Measurements from ENCODE around the gene IL20RB. TPM values are rescaled to one million over a fixed set of nuclear protein-coding genes. Genes with fewer than 3 reads are reported as not detected.

Gene IL20RB
- polyA plus RNA-seq, 1 donor (not counting 4 experiments of a cell fraction or from before 2014, with no cell fraction given): 239 TPM

GRCh38 chr3:136932523-136932922 is 25.3 kb upstream of the IL20RB start:
- no peaks in the 10 kb centered on the region for H3K9me1 ChIP-seq (ENCODE audit: control insufficient read depth, extremely low read depth, insufficient read depth, low read length)
- H3K4me2 ChIP-seq (ENCODE audit: control insufficient read depth, extremely low read depth, insufficient read depth, low read depth, low read length): no peak overlapping the region
- no peaks in the 10 kb centered on the region for H3K9me3 ChIP-seq (ENCODE audit: control insufficient read depth, low read depth, low read length)
- H3K4me1 ChIP-seq (ENCODE audit: control insufficient read depth, extremely low read depth, insufficient read depth, low read length): peaks cover 24% of the 10 kb centered on the region
- peaks cover 24% of the 10 kb centered on the region for H3K79me2 ChIP-seq (ENCODE audit: control insufficient read depth, insufficient read depth, low read length)
- TF ChIP-seq EZH2 (IDR thresholded peaks at IDR 0.05; ENCODE audit: low read length): no peak
- TF ChIP-seq CTCF (optimal IDR thresholded peaks at IDR 0.05 in 1 of 3, IDR thresholded peaks at IDR 0.05 in 1 of 3, conservative IDR thresholded peaks at IDR 0.05 in 1 of 3; ENCODE audit: extremely low read depth in 1 of 3, insufficient read depth in 2 of 3, low read length in 3 of 3): no peak
- FAIRE-seq (peak; percentile 34), DNase-seq (ENCODE audit: low read depth, low spot score) (no peak)
- H2AFZ ChIP-seq (ENCODE audit: control insufficient read depth, low read length): no peak overlapping the region
- no peaks in the 10 kb centered on the region for H4K20me1 ChIP-seq (ENCODE audit: control insufficient read depth, extremely low read depth, insufficient read depth, low read length)
- H3K4me3 ChIP-seq (ENCODE audit: control insufficient read depth in 2 of 3, extremely low read depth in 1 of 3, insufficient read depth in 2 of 3, low read depth in 1 of 3, low read length in 3 of 3): no peak overlapping the region
- H3K36me3 ChIP-seq (ENCODE audit: control insufficient read depth in 2 of 2, extremely low read depth in 1 of 2, insufficient read depth in 2 of 2, low read length in 2 of 2): no peaks in the 10 kb centered on the region
- no peak overlapping the region for H3K9ac ChIP-seq (ENCODE audit: control insufficient read depth, extremely low read depth, insufficient read depth, low read length)
- dilution Hi-C loops (cut with MboI; ENCODE audit: extremely low pct_ligation_motif_present, low sequenced_read_pairs): no loop called here
- peak overlapping the region; percentile 16 for H3K27ac ChIP-seq (ENCODE audit: control insufficient read depth, insufficient read depth, low read length)
- no peaks in the 10 kb centered on the region for H3K27me3 ChIP-seq (ENCODE audit: control insufficient read depth, extremely low read depth, insufficient read depth, low read length)

- no peaks in the 10 kb centered on the region for H3K36me3 ChIP-seq (ENCODE audit: control insufficient read depth in 2 of 2, extremely low read depth in 1 of 2, insufficient read depth in 2 of 2, low read length in 2 of 2)
- no peaks in the 10 kb centered on the region for H3K27me3 ChIP-seq (ENCODE audit: control insufficient read depth, extremely low read depth, insufficient read depth, low read length)
- H2AFZ ChIP-seq (ENCODE audit: control insufficient read depth, low read length): no peak overlapping the region
- no peak overlapping the region for H3K9ac ChIP-seq (ENCODE audit: control insufficient read depth, extremely low read depth, insufficient read depth, low read length)
- FAIRE-seq: no peak
- H3K4me1 ChIP-seq (ENCODE audit: control insufficient read depth, extremely low read depth, insufficient read depth, low read length): peaks cover 30% of the 10 kb centered on the region
- no peak for TF ChIP-seq EZH2 (IDR thresholded peaks at IDR 0.05; ENCODE audit: low read length)
- no peak for TF ChIP-seq CTCF (optimal IDR thresholded peaks at IDR 0.05 in 1 of 3, IDR thresholded peaks at IDR 0.05 in 1 of 3, conservative IDR thresholded peaks at IDR 0.05 in 1 of 3; ENCODE audit: extremely low read depth in 1 of 3, insufficient read depth in 2 of 3, low read length in 3 of 3)
- no peak overlapping the region for H3K4me2 ChIP-seq (ENCODE audit: control insufficient read depth, extremely low read depth, insufficient read depth, low read depth, low read length)
- H4K20me1 ChIP-seq (ENCODE audit: control insufficient read depth, extremely low read depth, insufficient read depth, low read length): no peaks in the 10 kb centered on the region
- dilution Hi-C loops (cut with MboI; ENCODE audit: extremely low pct_ligation_motif_present, low sequenced_read_pairs): no loop called here
- no peak for DNase-seq (ENCODE audit: low read depth, low spot score)
- H3K27ac ChIP-seq (ENCODE audit: control insufficient read depth, insufficient read depth, low read length): peak overlapping the region; percentile 16
- H3K4me3 ChIP-seq (ENCODE audit: control insufficient read depth in 2 of 3, extremely low read depth in 1 of 3, insufficient read depth in 2 of 3, low read depth in 1 of 3, low read length in 3 of 3): no peak overlapping the region
- H3K9me3 ChIP-seq (ENCODE audit: control insufficient read depth, low read depth, low read length): no peaks in the 10 kb centered on the region
- peaks cover 26% of the 10 kb centered on the region for H3K79me2 ChIP-seq (ENCODE audit: control insufficient read depth, insufficient read depth, low read length)
- H3K9me1 ChIP-seq (ENCODE audit: control insufficient read depth, extremely low read depth, insufficient read depth, low read length): no peaks in the 10 kb centered on the region
These were observed 24.6 kb upstream of the IL20RB start for GRCh38 chr3:136932978-136933772.

Measured in keratinocyte (primary cell).